K562 (cell line): Measurements from ENCODE around the gene TP73. TPM values are rescaled to one million over a fixed set of nuclear protein-coding genes. Genes with fewer than 3 reads are reported as not detected.
A peak's percentile ranks its signal among the peaks of the same experiment; 100 is the strongest.

Source experiments
- NCOA6 ChIP-seq: fragments of 450-650 bp; IDR thresholded peaks from 2 replicates; pipeline ENCODE4 v1.6.1; 2017; ENCODE audit warnings: mild to moderate bottlenecking
- NCOR1 ChIP-seq: fragments of 450-650 bp; IDR thresholded peaks from 2 replicates; pipeline ENCODE4 v1.6.1; 2016; ENCODE audit warnings: mild to moderate bottlenecking, moderate library complexity
- PRMT5 ChIP-seq: sonication (generic); formaldehyde crosslinking; IDR thresholded peaks from 2 replicates; pipeline ENCODE4 v1.5.0; 2020; ENCODE audit warnings: missing genetic modification reagents
- RCOR1 ChIP-seq, 2 experiments: IDR thresholded peaks; 2 replicates each; pipeline ENCODE4 v1.6.1; 2012; ENCODE audit warnings: low read depth in 2 of 2, low read length in 2 of 2, borderline replicate concordance in 1 of 2, improper control_type of control experiment in 1 of 2
- SRF ChIP-seq, 2 experiments: fragments of 250-450, 450-650 bp in 1 of 2; sonication (Bioruptor Pico) in 1 of 2; sonication (generic) in 1 of 2; formaldehyde crosslinking; IDR thresholded peaks; 2 replicates each; pipeline versions ENCODE4 v1.5.0 to v1.5.1; 2020 to 2022; ENCODE audit warnings: mild to moderate bottlenecking in 1 of 2, missing genetic modification reagents in 1 of 2
- ZFX ChIP-seq: sonication (generic); formaldehyde crosslinking; IDR thresholded peaks from 2 replicates; pipeline ENCODE4 v1.8.0; 2022; ENCODE audit warnings: mild to moderate bottlenecking, missing genetic modification reagents, moderate library complexity
- ZNF384 ChIP-seq: IDR thresholded peaks from 2 replicates; pipeline ENCODE4 v1.6.1; 2012; ENCODE audit warnings: low read depth, low read length, improper control_type of control experiment
- polyA plus RNA-seq, 8 experiments: library from polyadenylated mRNA; depleted of rRNA in 4 of 8; stranded (reverse) in 5 of 8; unstranded in 3 of 8; fragments of >200 nt; fragmentation: Nextera tagmentation in 2 of 8; fragmentation: Illumina TruSeq in 1 of 8; extraction: Ambion mirVana in 2 of 8; extraction: Trizol in 1 of 8; gene quantifications; 2 replicates each; pipeline versions ENCODE4 v1.2.1 to v1.2.3, GENCODE V29; 2011 to 2014; ENCODE audit warnings: inconsistent platforms in 1 of 8, missing spikeins in 1 of 8
- total RNA-seq, 7 experiments: library from RNA; depleted of rRNA in 6 of 7; stranded (reverse); fragments of >200 nt in 6 of 7; fragmentation: Illumina TruSeq in 2 of 7; extraction: Trizol in 2 of 7; gene quantifications; 2 replicates each; pipeline versions ENCODE4 v1.2.1 to v1.2.3, GENCODE V29; 2011 to 2021; ENCODE audit warnings: low replicate concordance in 1 of 7
- TF ChIP-seq, protein P1 (sequence below): fragments of 200-600 bp; sonication (generic); IDR thresholded peaks from one replicate; pipeline ENCODE4 v1.6.1; 2012; ENCODE audit warnings: mild to moderate bottlenecking, low read depth, low read length, inconsistent platforms
- TF ChIP-seq, protein P2 (sequence below), 3 experiments: fragments of 200-800 bp in 1 of 3; fragments of 250-450 bp in 1 of 3; fragments of 450-650 bp in 1 of 3; sonication (Bioruptor Pico) in 1 of 3; sonication (Bioruptor generic) in 1 of 3; formaldehyde crosslinking in 1 of 3; IDR thresholded peaks; 2 replicates each; pipeline versions ENCODE4 v1.6.1 to v1.8.0; 2016 to 2022; ENCODE audit warnings: mild to moderate bottlenecking in 2 of 3, missing genetic modification characterization in 2 of 3, missing compliant biosample characterization in 1 of 3, moderate library complexity in 1 of 3
- TF ChIP-seq, protein P3 (sequence below): sonication (generic); formaldehyde crosslinking; IDR thresholded peaks from 2 replicates; pipeline ENCODE4 v1.8.0; 2022; ENCODE audit warnings: missing genetic modification reagents, mild to moderate bottlenecking, moderate library complexity, borderline replicate concordance

TP73 gene
- total and polyA plus RNA-seq, 9 of the 15 experiments (the other 6 are each of a cell fraction or from before 2014, with no cell fraction given): 0.07 to 1.6 (median 0.40) TPM; not detected in 2

DNA sequence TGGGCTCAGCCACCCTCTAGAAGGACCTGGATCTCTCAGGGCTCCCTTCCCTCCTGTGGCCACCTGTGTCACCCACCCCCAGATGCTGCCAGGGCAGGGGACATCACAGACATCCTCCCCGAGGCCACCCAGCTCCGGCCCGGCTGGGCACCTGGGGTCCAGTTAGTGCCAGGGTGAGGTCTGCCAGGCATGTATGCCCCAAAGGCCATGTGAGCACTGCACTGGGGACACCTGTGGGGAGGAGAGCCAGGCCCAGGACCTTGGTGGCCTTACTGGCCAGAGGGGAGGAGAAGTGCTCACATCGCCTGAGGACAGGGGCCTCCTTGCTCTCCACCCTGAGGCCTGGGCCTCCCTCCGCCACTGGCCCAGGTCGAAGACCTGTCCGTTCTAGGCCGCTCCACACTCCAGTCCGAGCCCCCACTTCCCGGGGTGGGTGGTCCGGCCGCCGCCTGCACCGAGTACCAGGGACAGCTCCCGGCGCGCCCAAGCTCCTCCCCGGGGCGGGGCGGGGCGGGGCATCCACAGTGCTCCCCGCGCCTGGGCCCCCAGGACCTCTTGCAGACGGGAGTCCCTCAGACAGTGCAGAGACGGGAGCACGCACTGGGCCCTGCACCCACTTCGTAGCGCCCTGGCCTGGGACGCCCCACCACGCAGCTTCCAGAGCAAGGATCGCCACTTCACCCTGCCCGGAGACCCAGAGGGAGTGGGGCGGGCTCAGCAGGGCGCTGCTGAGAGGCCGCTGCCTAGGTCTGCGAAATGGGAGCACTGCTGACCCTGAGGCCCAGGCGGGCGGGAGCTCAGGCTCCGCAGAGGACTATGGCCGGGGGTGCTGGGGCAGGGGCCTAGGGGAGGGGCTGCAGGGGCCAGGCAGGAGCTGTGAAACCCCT lies 65.6 kb downstream of the TP73 start (continued):
- TF ChIP-seq, protein P1, sequence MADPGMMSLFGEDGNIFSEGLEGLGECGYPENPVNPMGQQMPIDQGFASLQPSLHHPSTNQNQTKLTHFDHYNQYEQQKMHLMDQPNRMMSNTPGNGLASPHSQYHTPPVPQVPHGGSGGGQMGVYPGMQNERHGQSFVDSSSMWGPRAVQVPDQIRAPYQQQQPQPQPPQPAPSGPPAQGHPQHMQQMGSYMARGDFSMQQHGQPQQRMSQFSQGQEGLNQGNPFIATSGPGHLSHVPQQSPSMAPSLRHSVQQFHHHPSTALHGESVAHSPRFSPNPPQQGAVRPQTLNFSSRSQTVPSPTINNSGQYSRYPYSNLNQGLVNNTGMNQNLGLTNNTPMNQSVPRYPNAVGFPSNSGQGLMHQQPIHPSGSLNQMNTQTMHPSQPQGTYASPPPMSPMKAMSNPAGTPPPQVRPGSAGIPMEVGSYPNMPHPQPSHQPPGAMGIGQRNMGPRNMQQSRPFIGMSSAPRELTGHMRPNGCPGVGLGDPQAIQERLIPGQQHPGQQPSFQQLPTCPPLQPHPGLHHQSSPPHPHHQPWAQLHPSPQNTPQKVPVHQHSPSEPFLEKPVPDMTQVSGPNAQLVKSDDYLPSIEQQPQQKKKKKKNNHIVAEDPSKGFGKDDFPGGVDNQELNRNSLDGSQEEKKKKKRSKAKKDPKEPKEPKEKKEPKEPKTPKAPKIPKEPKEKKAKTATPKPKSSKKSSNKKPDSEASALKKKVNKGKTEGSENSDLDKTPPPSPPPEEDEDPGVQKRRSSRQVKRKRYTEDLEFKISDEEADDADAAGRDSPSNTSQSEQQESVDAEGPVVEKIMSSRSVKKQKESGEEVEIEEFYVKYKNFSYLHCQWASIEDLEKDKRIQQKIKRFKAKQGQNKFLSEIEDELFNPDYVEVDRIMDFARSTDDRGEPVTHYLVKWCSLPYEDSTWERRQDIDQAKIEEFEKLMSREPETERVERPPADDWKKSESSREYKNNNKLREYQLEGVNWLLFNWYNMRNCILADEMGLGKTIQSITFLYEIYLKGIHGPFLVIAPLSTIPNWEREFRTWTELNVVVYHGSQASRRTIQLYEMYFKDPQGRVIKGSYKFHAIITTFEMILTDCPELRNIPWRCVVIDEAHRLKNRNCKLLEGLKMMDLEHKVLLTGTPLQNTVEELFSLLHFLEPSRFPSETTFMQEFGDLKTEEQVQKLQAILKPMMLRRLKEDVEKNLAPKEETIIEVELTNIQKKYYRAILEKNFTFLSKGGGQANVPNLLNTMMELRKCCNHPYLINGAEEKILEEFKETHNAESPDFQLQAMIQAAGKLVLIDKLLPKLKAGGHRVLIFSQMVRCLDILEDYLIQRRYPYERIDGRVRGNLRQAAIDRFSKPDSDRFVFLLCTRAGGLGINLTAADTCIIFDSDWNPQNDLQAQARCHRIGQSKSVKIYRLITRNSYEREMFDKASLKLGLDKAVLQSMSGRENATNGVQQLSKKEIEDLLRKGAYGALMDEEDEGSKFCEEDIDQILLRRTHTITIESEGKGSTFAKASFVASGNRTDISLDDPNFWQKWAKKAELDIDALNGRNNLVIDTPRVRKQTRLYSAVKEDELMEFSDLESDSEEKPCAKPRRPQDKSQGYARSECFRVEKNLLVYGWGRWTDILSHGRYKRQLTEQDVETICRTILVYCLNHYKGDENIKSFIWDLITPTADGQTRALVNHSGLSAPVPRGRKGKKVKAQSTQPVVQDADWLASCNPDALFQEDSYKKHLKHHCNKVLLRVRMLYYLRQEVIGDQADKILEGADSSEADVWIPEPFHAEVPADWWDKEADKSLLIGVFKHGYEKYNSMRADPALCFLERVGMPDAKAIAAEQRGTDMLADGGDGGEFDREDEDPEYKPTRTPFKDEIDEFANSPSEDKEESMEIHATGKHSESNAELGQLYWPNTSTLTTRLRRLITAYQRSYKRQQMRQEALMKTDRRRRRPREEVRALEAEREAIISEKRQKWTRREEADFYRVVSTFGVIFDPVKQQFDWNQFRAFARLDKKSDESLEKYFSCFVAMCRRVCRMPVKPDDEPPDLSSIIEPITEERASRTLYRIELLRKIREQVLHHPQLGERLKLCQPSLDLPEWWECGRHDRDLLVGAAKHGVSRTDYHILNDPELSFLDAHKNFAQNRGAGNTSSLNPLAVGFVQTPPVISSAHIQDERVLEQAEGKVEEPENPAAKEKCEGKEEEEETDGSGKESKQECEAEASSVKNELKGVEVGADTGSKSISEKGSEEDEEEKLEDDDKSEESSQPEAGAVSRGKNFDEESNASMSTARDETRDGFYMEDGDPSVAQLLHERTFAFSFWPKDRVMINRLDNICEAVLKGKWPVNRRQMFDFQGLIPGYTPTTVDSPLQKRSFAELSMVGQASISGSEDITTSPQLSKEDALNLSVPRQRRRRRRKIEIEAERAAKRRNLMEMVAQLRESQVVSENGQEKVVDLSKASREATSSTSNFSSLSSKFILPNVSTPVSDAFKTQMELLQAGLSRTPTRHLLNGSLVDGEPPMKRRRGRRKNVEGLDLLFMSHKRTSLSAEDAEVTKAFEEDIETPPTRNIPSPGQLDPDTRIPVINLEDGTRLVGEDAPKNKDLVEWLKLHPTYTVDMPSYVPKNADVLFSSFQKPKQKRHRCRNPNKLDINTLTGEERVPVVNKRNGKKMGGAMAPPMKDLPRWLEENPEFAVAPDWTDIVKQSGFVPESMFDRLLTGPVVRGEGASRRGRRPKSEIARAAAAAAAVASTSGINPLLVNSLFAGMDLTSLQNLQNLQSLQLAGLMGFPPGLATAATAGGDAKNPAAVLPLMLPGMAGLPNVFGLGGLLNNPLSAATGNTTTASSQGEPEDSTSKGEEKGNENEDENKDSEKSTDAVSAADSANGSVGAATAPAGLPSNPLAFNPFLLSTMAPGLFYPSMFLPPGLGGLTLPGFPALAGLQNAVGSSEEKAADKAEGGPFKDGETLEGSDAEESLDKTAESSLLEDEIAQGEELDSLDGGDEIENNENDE: no peak
- no peak for TF ChIP-seq PRMT5 (CRISPR knock-in tag)
- TF ChIP-seq, protein P2, sequence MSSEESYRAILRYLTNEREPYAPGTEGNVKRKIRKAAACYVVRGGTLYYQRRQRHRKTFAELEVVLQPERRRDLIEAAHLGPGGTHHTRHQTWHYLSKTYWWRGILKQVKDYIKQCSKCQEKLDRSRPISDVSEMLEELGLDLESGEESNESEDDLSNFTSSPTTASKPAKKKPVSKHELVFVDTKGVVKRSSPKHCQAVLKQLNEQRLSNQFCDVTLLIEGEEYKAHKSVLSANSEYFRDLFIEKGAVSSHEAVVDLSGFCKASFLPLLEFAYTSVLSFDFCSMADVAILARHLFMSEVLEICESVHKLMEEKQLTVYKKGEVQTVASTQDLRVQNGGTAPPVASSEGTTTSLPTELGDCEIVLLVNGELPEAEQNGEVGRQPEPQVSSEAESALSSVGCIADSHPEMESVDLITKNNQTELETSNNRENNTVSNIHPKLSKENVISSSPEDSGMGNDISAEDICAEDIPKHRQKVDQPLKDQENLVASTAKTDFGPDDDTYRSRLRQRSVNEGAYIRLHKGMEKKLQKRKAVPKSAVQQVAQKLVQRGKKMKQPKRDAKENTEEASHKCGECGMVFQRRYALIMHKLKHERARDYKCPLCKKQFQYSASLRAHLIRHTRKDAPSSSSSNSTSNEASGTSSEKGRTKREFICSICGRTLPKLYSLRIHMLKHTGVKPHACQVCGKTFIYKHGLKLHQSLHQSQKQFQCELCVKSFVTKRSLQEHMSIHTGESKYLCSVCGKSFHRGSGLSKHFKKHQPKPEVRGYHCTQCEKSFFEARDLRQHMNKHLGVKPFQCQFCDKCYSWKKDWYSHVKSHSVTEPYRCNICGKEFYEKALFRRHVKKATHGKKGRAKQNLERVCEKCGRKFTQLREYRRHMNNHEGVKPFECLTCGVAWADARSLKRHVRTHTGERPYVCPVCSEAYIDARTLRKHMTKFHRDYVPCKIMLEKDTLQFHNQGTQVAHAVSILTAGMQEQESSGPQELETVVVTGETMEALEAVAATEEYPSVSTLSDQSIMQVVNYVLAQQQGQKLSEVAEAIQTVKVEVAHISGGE (CRISPR knock-in tag; IDR thresholded peaks at IDR 0.05): no peak
- TF ChIP-seq, protein P3, sequence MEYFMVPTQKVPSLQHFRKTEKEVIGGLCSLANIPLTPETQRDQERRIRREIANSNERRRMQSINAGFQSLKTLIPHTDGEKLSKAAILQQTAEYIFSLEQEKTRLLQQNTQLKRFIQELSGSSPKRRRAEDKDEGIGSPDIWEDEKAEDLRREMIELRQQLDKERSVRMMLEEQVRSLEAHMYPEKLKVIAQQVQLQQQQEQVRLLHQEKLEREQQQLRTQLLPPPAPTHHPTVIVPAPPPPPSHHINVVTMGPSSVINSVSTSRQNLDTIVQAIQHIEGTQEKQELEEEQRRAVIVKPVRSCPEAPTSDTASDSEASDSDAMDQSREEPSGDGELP: peak; percentile 81
- TF ChIP-seq ZNF384: no peak
- TF ChIP-seq RCOR1 (IDR thresholded peaks at IDR 0.05; ENCODE audit: borderline replicate concordance in 1 of 2, low read depth in 2 of 2, low read length in 2 of 2): peak in 1 of 2 experiments; percentile 9; a peak in 1 of 4 replicates
- peak; percentile 36; the same call in 1 of the 2 replicates for TF ChIP-seq ZFX (CRISPR knock-in tag)
- TF ChIP-seq NCOA6: no peak
- no peak for TF ChIP-seq NCOR1
- no peak for TF ChIP-seq SRF (CRISPR knock-in tag; IDR thresholded peaks at IDR 0.05)
